Measurements from ENCODE around the gene SMAD9. TPM values are rescaled to one million over a fixed set of nuclear protein-coding genes. Genes with fewer than 3 reads are reported as not detected.

Gene SMAD9
- total RNA-seq, 4 donors from 2014 or later = 4.8 to 10.7 (median 6.6) TPM

DNA sequence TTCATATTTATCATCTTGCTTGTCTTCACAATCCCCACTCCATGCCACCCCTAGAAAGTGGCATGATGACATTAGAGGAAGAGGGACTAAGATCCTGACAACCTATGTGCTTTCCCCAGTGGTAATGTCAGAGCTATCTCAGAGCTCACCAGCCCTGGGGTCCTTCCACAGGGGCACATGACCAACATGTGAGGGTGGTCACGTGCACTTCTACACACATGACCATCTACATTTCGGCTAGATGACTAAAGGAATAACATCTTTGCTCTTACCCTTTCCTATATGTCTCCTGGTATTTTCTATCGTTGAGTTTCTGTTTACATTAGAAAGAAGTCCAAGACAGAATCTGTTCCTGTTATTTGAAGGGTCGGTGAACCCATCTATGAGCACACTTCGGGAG, 54.8 kb downstream of the SMAD9 start:
- TF ChIP-seq, protein P1, sequence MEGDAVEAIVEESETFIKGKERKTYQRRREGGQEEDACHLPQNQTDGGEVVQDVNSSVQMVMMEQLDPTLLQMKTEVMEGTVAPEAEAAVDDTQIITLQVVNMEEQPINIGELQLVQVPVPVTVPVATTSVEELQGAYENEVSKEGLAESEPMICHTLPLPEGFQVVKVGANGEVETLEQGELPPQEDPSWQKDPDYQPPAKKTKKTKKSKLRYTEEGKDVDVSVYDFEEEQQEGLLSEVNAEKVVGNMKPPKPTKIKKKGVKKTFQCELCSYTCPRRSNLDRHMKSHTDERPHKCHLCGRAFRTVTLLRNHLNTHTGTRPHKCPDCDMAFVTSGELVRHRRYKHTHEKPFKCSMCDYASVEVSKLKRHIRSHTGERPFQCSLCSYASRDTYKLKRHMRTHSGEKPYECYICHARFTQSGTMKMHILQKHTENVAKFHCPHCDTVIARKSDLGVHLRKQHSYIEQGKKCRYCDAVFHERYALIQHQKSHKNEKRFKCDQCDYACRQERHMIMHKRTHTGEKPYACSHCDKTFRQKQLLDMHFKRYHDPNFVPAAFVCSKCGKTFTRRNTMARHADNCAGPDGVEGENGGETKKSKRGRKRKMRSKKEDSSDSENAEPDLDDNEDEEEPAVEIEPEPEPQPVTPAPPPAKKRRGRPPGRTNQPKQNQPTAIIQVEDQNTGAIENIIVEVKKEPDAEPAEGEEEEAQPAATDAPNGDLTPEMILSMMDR (IDR thresholded peaks at IDR 0.05; ENCODE audit: low read depth) = no peak

DNA sequence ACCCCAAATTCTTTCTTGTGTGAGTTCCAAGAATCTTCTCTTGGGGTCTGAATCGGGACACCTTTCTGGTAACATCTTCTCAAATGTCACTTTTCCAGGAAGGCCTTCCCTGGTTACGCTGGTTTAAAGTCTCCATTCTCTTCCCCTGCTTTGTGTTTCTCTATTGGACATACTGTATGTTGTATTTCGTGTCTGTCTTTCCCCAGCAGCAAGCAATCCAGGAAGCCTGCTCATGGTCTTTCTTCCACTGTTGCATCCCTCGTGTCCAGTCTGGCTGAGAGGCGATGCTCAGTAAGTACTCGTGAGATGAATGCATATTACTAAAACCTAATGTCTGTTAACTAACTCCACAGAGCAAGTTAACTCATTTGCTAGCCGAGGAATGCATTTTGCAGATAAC, 57.3 kb downstream of the SMAD9 start:
- TF ChIP-seq, protein P1 (IDR thresholded peaks at IDR 0.05; ENCODE audit: low read depth) = no peak

DNA sequence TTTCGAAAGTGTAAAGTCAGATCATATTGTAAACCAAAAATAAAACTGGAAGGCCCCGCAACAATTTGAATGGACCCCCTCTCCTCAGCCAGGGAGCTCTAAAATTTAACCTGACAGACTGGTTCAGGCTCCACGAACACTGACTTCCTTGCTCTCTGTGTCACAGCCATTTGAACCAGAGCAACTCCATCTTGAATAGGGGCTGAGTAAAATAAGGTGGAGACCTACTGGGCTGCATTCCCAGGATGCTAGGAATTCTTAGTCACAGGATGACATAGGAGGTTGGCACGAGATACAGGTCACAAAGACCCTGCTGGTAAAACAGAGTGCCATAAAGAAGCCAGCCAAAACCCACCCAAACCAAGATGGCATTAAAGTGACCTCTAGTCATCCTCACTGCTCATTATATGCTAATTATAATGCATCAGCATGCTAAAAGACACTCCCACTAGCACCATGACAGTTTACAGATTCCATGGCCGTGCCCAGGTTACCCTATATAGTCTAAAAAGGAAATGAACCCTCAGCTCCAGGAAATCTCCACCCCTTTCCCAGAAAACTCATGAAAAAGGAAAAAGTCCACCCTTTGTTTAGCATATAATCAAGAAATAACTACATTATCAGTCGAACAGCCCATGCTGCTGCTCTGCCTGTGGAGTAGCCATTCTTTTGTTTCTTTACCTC, 57.9 kb downstream of the SMAD9 start:
- TF ChIP-seq, protein P1 (IDR thresholded peaks at IDR 0.05; ENCODE audit: low read depth) = no peak

DNA sequence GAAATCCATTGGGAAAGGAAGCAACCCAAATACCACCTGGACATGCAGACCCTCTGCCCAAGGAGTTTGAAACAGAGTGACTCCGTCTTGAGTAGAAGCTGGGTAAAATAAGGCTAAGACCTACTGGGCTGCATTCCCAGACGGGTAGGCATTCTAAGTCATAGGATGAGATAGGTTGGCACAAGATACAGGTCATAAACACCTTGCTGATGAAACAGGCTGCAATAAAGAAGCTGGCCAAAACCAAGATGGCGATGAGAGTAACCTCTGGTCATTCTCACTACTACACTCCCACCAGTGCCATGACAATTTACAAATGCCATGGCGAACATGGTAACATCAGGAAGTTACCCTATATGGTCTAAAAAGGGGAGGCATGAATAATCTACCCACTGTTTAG, 60.8 kb downstream of the SMAD9 start:
- TF ChIP-seq, protein P1 (IDR thresholded peaks at IDR 0.05; ENCODE audit: low read depth) = no peak

DNA sequence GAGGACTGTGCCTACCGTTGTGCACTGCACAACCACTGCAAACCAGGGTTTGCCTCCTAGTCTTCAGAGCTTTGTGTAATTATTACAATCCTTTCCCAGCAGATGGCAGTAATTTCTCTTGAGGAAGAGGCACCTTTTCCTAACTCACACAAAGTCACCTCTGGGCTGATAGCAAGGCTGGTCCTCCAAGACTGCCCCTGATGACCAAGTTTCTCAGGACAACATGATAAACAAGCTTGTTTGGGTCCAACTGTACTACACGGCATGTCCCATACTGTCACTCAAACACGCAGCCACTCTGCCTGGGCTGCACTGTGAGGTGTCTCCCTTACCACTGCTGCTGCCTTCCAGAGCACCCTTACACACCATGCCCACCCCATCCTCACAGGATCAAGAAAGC, 61.7 kb downstream of the SMAD9 start:
- TF ChIP-seq, protein P1 (IDR thresholded peaks at IDR 0.05; ENCODE audit: low read depth) = no peak

DNA sequence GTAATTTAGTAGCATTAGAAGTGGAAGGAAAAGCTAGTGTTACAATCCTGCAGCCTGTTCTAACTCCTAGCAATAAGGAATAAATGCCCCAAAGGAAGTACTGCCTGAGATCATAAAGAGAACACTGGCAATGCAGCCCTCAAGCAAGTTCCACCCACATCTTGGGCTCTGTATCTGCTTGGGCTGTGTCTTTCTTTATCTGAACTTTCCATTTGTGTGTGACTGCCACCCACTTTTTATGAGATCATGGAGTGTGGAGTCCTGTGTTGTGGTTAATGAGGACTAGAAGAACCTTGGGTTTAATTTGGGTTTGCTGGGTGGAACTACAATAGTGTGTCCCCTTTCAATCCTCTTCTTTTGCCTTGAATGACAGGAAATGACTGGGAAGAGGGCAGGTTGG, 62.8 kb downstream of the SMAD9 start:
- TF ChIP-seq, protein P1 (IDR thresholded peaks at IDR 0.05; ENCODE audit: low read depth) = no peak

DNA sequence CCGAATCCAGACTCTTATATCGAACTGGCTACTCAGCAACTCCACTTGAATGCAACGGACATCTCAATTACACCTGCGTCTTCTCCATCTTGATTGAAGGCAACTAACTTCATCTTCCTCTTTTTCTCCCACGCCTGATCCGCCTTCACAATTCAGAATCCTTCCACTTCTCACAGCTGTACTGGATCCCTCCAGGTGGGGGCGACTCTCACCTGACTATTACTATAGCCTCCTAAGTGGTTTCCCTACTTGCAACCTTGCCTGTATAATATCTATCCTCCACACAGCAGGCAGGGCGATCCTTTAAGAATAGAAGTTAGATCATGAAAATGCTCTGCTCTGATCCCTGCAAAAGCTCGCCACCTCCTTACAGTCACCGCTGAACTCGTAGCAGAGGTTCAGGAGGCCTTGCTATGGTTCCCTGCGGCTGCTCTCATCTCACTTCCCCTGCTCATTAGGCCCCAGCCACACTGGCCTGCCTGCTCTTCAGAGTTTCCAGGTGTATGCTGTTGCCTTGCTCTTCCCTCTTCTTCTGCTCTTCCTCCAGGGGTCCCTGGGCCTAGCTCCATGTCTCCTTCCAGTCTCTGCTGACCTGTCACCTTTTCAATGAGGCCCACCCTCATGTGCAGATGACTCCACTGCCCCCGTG, 69.1 kb downstream of the SMAD9 start:
- TF ChIP-seq, protein P1 (IDR thresholded peaks at IDR 0.05; ENCODE audit: low read depth) = no peak

All from subcutaneous adipose tissue (tissue), 4 donors.